IPS-20b (cell line): ENCODE results near the gene PCGF6.

Experiments used
- H3K27ac ChIP-seq: one replicate; pipeline ENCODE4 v1.5.1; 2013; ENCODE audit warnings: low read length
- H3K27me3 ChIP-seq: 2 replicates; pipeline ENCODE4 v1.6.1; 2013; ENCODE audit warnings: mild to moderate bottlenecking, low read length, inconsistent platforms; ENCODE audit not compliant: insufficient read depth
- H3K36me3 ChIP-seq: 2 replicates; pipeline ENCODE4 v1.6.1; 2013; ENCODE audit warnings: low read depth, mild to moderate bottlenecking, inconsistent platforms, low read length, moderate library complexity; ENCODE audit not compliant: insufficient read depth
- H3K4me1 ChIP-seq: 2 replicates; pipeline ENCODE4 v1.6.1; 2013; ENCODE audit warnings: mild to moderate bottlenecking, control low read depth, inconsistent platforms, low read length, moderate library complexity; ENCODE audit not compliant: insufficient read depth
- H3K4me3 ChIP-seq: 2 replicates; pipeline ENCODE4 v1.5.1; 2013; ENCODE audit warnings: mild to moderate bottlenecking, low read length, inconsistent platforms
- H3K9ac ChIP-seq: 2 replicates; pipeline ENCODE4 v1.6.1; 2013; ENCODE audit warnings: low read depth, mild to moderate bottlenecking, inconsistent platforms, low read length, moderate library complexity
- H3K9me3 ChIP-seq: 2 replicates; pipeline ENCODE4 v1.6.1; 2013; ENCODE audit warnings: mild to moderate bottlenecking, low read depth, low read length, inconsistent platforms; ENCODE audit not compliant: insufficient read depth

The PCGF6 gene

GRCh38 chr10:103254538-103255325 lies 96.2 kb downstream of the PCGF6 start:
- Histone ChIP-seq H3K27me3 (no peaks in the 10 kb centered on the region), H3K9ac (no peak overlapping the region), H3K4me3 (no peak overlapping the region), H3K4me1 (no peaks in the 10 kb centered on the region), H3K27ac (no peak overlapping the region), H3K9me3 (peaks cover 10% of the 10 kb centered on the region), H3K36me3 (no peaks in the 10 kb centered on the region)

- Histone ChIP-seq H3K4me1 (no peaks in the 10 kb centered on the region), H3K9me3 (peaks cover 6% of the 10 kb centered on the region; the same call in 1 of the 2 replicates), H3K9ac (no peak overlapping the region), H3K27me3 (no peaks in the 10 kb centered on the region), H3K4me3 (no peak overlapping the region), H3K27ac (no peak overlapping the region), H3K36me3 (no peaks in the 10 kb centered on the region)
Measured at GRCh38 chr10:103254113-103254512, 96.8 kb downstream of the PCGF6 start.
